ENCODE results near the gene TTC34.

Gene TTC34

DNA sequence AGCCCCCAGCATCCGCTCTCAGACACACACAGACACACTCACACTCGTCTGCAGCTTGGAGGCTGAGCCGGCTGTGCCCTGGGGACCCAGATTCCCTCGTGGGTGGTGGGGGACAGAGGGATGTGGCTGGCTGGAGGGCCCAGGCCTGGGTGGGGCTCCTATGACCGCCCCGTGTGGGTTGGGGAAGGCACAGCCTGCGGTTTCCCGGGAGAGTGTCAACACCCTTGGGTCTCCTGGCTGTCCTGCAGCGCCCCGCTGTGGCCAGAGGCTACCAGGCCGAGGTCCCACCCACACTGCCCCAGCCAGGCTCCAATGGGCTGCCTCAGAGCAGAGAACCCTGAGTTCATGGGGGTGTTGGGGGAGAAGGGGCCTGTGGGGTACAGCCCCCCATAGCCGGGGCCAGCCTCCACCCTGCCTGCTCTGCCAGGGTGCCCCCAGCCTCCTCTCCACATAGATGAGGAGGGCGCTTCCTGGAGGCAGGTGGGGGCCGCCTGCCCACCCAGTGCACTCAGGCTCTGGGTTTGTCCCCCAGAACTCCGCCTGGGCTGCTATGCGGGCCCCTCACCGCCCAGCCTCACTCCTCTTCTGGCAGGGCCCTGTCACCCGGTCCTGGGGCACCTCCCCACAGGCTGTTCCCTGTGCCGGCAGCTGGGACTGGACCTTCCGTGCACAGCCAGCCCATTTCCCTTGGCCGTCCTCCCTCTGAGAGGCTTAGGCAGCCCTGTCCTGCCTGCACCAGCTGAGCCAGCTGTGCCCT is at the start of gene TTC34:
Gene TTC34, minus strand, starts transcription at position 159 of the 757 bp plus-strand sequence. CDS start 866 bp downstream, outside the sequence.
- peak in 1 of 2 experiments; percentile 28 for DNase-seq

DNA sequence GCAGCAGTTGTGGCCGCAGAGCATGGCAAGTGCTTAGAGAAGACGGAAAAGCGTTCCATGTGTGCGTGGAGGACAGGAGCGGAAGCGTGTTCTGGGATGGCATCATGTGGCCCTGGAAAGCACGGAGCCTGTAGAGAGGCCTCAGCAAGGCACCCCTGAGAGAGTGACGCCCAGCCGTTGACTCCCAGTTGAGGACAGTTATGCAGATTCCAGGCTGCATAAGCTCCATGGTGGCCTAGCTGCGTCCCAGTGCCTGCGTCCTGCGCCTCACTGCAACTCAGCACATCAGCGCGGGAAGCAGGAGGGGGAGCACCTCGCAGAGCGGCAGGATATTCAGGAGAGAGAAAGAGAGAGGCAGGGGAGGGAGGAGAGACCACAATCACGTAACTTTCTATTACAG is 49.0 kb upstream of the TTC34 start:
- no peak for DNase-seq

DNA sequence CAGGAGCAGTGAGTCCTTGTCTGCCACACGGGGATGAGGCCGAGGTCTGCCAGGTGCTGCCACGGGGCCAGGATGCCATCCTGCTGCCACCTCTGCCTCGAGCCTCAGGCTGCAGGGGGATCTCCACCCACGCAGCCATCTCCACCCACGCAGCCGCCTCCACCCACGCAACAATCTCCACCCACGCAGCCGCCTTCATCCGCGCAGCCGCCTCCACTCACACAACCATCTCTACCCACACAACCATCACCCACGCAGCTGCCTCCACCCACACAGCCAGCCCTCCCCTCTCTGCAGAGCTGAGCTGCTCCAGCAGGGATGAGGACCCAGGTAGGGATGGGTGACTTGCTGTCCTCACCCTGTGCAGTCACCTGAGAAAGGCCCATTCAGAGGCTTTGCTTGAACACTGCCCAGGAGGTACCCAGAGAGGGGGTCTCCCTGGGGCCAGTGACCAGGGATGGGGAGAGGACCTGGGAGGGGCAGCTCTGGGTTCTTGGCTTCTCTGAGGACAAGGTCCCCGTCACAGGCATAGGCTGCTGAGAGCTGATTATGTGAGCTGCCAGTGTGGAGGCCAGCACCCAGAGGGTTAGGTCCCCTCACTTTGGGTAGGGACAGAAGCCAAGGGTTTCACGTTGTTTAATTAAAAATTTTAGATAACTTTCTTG is 46.6 kb upstream of the TTC34 start:
- DNase-seq: no peak

DNA sequence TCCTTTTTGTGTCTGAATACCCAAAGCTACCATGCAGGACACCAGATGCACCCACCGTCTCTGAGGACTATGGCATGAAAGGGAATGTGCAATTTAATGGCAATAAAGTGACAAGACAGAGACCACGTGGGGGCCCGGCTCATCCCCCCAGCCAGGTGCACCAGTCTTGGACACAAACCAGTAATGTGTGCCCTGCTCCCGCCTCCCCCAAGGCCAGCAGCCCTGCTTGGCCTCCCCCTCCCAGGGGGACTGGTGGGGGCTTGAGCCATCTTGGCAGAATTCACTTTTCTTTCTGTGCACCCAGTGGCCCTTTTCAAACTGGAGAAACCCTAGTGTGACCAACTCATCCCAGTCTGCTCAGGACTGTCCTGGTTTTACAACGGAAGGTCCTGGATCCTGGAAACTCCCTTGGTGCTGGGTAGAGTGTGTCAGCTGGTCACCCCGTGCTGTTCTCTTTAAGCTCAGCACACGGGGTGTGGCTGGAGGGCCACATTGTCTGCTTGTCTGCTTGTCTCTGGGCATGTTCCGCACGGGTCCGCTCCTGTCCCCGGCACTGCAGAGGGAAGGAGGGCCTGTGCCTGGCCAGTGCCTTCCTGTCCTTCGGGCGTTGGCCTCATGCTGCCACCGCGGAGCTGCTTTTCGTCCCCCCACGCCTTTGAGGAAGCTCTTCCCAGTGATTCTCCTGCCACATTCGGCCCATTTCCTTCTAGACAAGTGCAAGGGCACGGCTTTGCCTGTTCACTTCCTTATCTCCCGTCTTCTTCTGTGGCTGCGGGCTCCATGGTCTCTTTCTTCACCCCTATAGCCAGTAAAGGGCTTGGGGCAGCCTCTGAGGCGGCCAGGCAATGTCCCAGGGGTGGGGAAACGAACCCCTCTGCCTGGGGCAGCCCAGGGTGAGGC is 45.8 kb upstream of the TTC34 start:
- DNase-seq: no peak

- DNase-seq: no peak
Observed at GRCh38 chr1:2845869-2846268, 44.4 kb upstream of the TTC34 start.

- no peak for DNase-seq
Observed at GRCh38 chr1:2840036-2840809, 38.7 kb upstream of the TTC34 start.

- DNase-seq: no peak
Observed at GRCh38 chr1:2837823-2838222, 36.3 kb upstream of the TTC34 start.

GRCh38 chr1:2837316-2837715 is 35.8 kb upstream of the TTC34 start:
- DNase-seq: no peak

DNA sequence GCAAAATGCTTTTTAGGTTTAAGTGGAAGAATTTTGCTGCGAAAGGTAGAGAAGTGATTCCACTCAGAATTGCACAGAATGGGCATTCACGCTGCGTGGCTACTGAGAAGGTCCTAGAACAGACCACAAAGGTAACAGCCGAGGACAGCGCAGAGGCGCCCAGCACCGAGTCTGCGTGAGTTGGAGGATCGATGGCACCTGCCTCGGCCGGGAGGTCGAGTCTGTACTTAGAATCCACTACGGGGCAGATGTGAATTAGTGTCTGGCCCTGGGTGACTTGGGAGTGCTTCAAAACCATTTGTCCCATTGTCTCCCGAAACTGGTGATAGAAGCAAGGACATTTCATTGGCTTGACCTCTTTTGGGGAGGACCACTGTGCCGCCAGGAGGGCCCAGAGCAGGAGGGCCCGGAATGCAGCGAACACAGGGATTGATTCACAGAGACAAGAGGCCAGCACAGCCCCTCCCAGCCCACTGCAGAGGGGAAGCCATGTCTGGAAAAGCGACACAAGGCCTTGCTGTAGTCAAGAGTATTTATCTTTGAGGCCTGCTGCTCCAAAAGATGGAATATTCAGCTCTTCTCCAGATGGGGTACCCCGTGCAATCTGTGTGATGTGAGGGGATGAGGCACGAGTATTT is 35.0 kb upstream of the TTC34 start:
- DNase-seq: no peak

DNA sequence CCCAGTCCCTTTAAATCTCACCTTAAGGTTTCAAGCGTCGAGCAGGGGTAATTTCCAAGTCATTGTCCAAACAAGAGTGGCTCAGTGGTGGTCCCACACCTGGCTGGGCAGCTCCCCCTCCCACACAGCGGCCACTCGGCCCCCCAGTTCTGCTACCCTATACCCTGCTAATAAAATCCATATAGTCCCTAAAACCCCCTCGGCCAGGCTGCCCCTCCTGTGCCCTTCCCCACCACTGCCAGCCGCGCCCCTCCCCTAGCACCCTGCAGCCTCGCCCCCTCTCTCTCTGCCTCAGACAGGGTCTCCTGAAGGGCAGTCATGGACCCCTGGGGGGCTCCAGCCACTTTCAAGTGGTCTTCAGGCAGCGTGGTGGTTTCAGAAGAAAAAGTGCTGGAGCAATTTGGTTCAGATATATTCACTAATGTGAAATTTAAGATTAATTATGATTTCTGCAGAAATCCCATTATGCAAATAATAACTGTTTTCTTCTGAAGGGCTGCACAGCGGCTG is 34.2 kb upstream of the TTC34 start:
- no peak for DNase-seq

- no peak for DNase-seq
Observed at GRCh38 chr1:2834741-2835564, 33.5 kb upstream of the TTC34 start.

- DNase-seq: no peak
Observed at GRCh38 chr1:2834146-2834475, 32.6 kb upstream of the TTC34 start.

DNA sequence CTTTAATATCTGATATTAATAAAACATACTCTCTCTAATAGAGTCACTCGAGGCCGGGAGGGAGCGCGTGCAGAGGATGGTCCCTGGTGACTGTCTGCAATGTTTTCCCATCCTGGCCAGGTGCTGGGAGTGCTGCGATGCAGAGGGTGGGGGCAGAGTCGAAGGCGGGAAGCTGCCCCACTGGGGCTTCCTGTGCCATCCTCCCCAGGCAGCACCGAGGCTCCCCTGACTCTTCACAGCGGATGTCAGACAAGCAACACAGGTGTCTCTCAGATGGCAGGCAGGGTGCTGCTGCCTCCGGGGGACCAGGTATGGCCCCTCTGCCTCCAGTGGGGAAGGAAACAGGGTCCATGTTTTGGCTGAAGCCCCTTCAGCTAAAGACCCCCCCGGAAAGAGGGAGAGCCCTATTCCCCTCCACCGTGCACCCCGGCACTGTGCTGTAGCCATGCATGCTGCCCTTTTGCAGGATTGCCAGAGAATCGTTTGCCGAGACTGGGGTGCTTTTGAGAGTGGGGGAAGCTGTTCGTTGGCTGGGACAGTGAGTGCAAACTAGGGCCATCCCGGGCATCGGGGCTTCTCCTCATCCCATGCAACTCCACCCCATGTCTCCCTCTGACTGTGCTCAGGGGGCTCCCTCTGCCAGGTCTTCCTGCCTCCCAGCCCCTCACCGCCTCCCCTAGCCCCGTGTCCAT is 32.1 kb upstream of the TTC34 start:
- no peak for DNase-seq

- DNase-seq: no peak
Observed at GRCh38 chr1:2832506-2833453, 31.3 kb upstream of the TTC34 start.

- no peak for DNase-seq
Observed at GRCh38 chr1:2831596-2832212, 30.2 kb upstream of the TTC34 start.

- no peak for DNase-seq
Observed at GRCh38 chr1:2830761-2831425, 29.4 kb upstream of the TTC34 start.

- DNase-seq: no peak
Observed at GRCh38 chr1:2829846-2830615, 28.5 kb upstream of the TTC34 start.

All from SHP77 (cell line).